A549 (cell line): ENCODE data around the gene IRF4. TPM values are rescaled to one million over a fixed set of nuclear protein-coding genes. Genes with fewer than 3 reads are reported as not detected.
A peak's percentile ranks its signal among the peaks of the same experiment; 100 is the strongest.

ENCODE experiments used
- ATAC-seq, 2 experiments: fragments of 200-7000 bp in 1 of 2; fragments of >200 bp in 1 of 2; cut with Nextera tagmentation in 1 of 2; cut with Tn5 transposase in 1 of 2; 3 replicates each; pipeline versions ENCODE4 v1.8.0 to v1.9.1; 2018 to 2020; ENCODE audit warnings: mild to moderate bottlenecking in 1 of 2, moderate library complexity in 1 of 2
- CTCF ChIA-PET: fragments of 300-600 bp; sonication (Branson Sonifier 250); formaldehyde crosslinking; extraction: SDS; loops from one replicate; lab custom pipeline; 2021; ENCODE audit warnings: antibody characterized with exemption, inconsistent platforms; lab: Yijun Ruan, JAX
- POLR2A ChIA-PET: fragments of 350-600 bp; formaldehyde crosslinking; extraction: SDS; loops from one replicate; lab custom pipeline; 2021; ENCODE audit warnings: antibody characterized with exemption, inconsistent platforms; lab: Yijun Ruan, JAX
- DNase-seq, 2 experiments: peaks; one replicate each; pipeline versions ENCODE4 v3.0.0 to v3.0.0-alpha.2; 2011 to 2016; ENCODE audit warnings: low read depth in 1 of 2, low spot score in 1 of 2
- FAIRE-seq: peaks from 2 replicates; lab custom pipeline; 2011; peaks lifted over from hg19 to GRCh38; lab: Jason Lieb, UNC
- H3K27ac ChIP-seq, 2 experiments: fragments of >200 bp; sonication (Bioruptor Twin); formaldehyde crosslinking; 3 replicates each; pipeline ENCODE4 v1.5.1; 2016 to 2017
- H3K4me1 ChIP-seq: fragments of >200 bp; sonication (Bioruptor Twin); formaldehyde crosslinking; 3 replicates; pipeline ENCODE4 v1.6.1; 2016
- H3K4me2 ChIP-seq: fragments of >200 bp; sonication (Bioruptor Twin); formaldehyde crosslinking; 3 replicates; pipeline ENCODE4 v1.6.1; 2016
- H3K4me3 ChIP-seq: fragments of >200 bp; sonication (Bioruptor Twin); formaldehyde crosslinking; 3 replicates; pipeline ENCODE4 v1.5.1; 2016
- H3K9me3 ChIP-seq: fragments of >200 bp; sonication (Bioruptor Twin); formaldehyde crosslinking; 3 replicates; pipeline ENCODE4 v1.6.1; 2016
- CBX2 ChIP-seq: fragments of 200-600 bp; sonication (generic); IDR thresholded peaks from 2 replicates; pipeline ENCODE4 v1.6.1; 2016; ENCODE audit warnings: low read depth, mild to moderate bottlenecking, borderline replicate concordance
- CEBPB ChIP-seq, 2 experiments: fragments of >200 bp in 1 of 2; sonication (Bioruptor Twin) in 1 of 2; formaldehyde crosslinking in 1 of 2; IDR thresholded peaks; 2 replicates each; pipeline ENCODE4 v1.6.1; 2012 to 2016
- CHD2 ChIP-seq: fragments of 150-350 bp; IDR thresholded peaks from 2 replicates; pipeline ENCODE4 v1.6.1; 2014; ENCODE audit warnings: low read length; ENCODE audit not compliant: partially characterized antibody
- CTCF ChIP-seq: fragments of >200 bp; sonication (Bioruptor Twin); formaldehyde crosslinking; IDR thresholded peaks from 3 replicates; pipeline ENCODE4 v1.5.1; 2016
- E2F6 ChIP-seq: IDR thresholded peaks from 2 replicates; pipeline ENCODE4 v1.6.1; 2012; ENCODE audit warnings: low read depth, borderline replicate concordance
- EHF ChIP-seq: fragments of 250-450 bp; sonication (Bioruptor Pico); IDR thresholded peaks from 2 replicates; pipeline ENCODE4 v1.5.0; 2020; ENCODE audit warnings: mild to moderate bottlenecking
- ELK1 ChIP-seq: fragments of 150-350 bp; IDR thresholded peaks from 2 replicates; pipeline ENCODE4 v1.6.1; 2014; ENCODE audit warnings: low read depth, mild to moderate bottlenecking, low read length
- EP300 ChIP-seq, 2 experiments: fragments of >200 bp; sonication (Bioruptor Twin); formaldehyde crosslinking; IDR thresholded peaks; 2 replicates in 1 of 2; 3 replicates in 1 of 2; pipeline ENCODE4 v1.6.1; 2016 to 2017
- FOXS1 ChIP-seq: fragments of 250-450 bp; sonication (Bioruptor Pico); IDR thresholded peaks from 2 replicates; pipeline ENCODE4 v1.5.0; 2020; ENCODE audit warnings: mild to moderate bottlenecking, moderate library complexity
- HDAC2 ChIP-seq: fragments of 200-600 bp; sonication (generic); IDR thresholded peaks from 2 replicates; pipeline ENCODE4 v1.6.1; 2016
- HES2 ChIP-seq: fragments of >200 bp; sonication (Bioruptor Twin); formaldehyde crosslinking; IDR thresholded peaks from 2 replicates; pipeline ENCODE4 v1.6.1; 2016
- HOXB13 ChIP-seq: fragments of 250-450 bp; sonication (Bioruptor Pico); IDR thresholded peaks from 2 replicates; pipeline ENCODE4 v1.5.0; 2020; ENCODE audit warnings: low read depth, mild to moderate bottlenecking, moderate library complexity
- HOXB5 ChIP-seq: fragments of 250-450 bp; sonication (Bioruptor Pico); IDR thresholded peaks from 2 replicates; pipeline ENCODE4 v1.5.0; 2020; ENCODE audit warnings: mild to moderate bottlenecking, moderate library complexity
- KDM1A ChIP-seq: fragments of 200-600 bp; sonication (generic); IDR thresholded peaks from 2 replicates; pipeline ENCODE4 v1.6.1; 2016; ENCODE audit warnings: low read depth, mild to moderate bottlenecking
- MAZ ChIP-seq: fragments of 150-350 bp; IDR thresholded peaks from 2 replicates; pipeline ENCODE4 v1.6.1; 2014; ENCODE audit warnings: antibody characterized with exemption, low read depth, low read length, borderline replicate concordance
- RFX5 ChIP-seq: fragments of 450-650 bp; IDR thresholded peaks from 2 replicates; pipeline ENCODE4 v1.7.1; 2014; ENCODE audit warnings: antibody characterized with exemption, mild to moderate bottlenecking, moderate library complexity
- SMC3 ChIP-seq: fragments of >200 bp; sonication (Bioruptor Twin); formaldehyde crosslinking; IDR thresholded peaks from 3 replicates; pipeline ENCODE4 v1.6.1; 2018; ENCODE audit warnings: inconsistent platforms
- SREBF2 ChIP-seq: fragments of 450-650 bp; IDR thresholded peaks from 2 replicates; pipeline ENCODE4 v1.6.1; 2014; ENCODE audit warnings: mild to moderate bottlenecking, moderate library complexity
- USF2 ChIP-seq: fragments of 450-650 bp; IDR thresholded peaks from 2 replicates; pipeline ENCODE4 v1.6.1; 2014; ENCODE audit warnings: antibody characterized with exemption
- ZFP36 ChIP-seq: fragments of 450-650 bp; IDR thresholded peaks from 2 replicates; pipeline ENCODE4 v1.6.1; 2014; ENCODE audit warnings: borderline replicate concordance; ENCODE audit not compliant: partially characterized antibody
- WGBS: methylation state at CpG from one replicate; pipeline ENCODE4 v1.1.6; 2017; ENCODE audit errors: missing lambda C conversion rate; 5-methylcytosine and 5-hydroxymethylcytosine counted together
- polyA plus RNA-seq, 4 experiments: library from polyadenylated mRNA; depleted of rRNA in 3 of 4; stranded (reverse); fragments of >200 nt; fragmentation: RNase III in 1 of 4; extraction: RNeasy Plus Mini Kit Qiagen cat#74134 plus additional on column Dnase treatment in 1 of 4; gene quantifications; 2 replicates in 3 of 4; 3 replicates in 1 of 4; pipeline ENCODE4 v1.2.3, GENCODE V29; 2011 to 2017
- TF ChIP-seq, protein P1 (sequence below): fragments of 250-450 bp; sonication (Bioruptor Pico); IDR thresholded peaks from 2 replicates; pipeline ENCODE4 v1.5.0; 2021; ENCODE audit warnings: mild to moderate bottlenecking, moderate library complexity, borderline replicate concordance
- TF ChIP-seq, protein P2 (sequence below): fragments of >200 bp; sonication (Bioruptor Twin); formaldehyde crosslinking; IDR thresholded peaks from 3 replicates; pipeline ENCODE4 v1.6.1; 2016

The IRF4 gene
- polyA plus RNA-seq, 2 of the 4 experiments (the other 2 are of a cell fraction), result 0.03 TPM

DNA sequence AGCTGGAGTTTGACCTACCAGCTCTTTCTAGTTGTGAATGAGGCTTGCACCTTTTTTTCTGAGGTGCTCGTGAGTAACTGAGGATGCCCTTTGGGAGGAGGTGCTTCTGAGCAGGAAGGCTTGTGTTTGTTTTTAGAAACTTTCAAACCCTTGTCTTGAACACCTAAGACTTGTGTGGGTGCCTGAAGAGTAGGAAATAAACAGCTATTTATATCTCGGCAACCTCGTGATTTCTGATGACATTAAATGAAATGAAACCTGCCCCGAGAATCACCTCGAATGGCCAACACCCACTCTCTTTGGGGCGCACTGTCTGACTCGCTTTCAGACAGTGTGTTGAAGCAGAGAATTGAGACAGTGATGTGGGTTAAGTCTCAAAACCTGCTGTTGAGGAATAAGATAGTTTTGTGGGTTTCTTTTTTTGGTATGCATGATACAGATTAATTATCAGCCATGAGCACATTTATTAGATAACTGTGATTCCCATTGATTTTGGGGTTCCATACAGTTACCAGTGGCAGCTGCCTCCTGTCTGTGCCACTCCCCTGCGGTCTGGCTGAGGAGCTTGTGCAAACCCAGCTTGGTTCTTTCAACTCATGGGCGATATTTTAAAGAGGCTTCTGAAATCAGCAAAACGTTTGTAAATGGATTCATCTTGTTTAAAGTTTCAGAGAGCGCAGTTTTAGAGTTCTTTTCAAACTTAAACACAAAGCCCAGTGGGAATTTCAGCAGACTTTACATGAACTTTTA, 8.4 kb downstream of the IRF4 start:
- 0 out of 3 replicates have a peak overlapping the region, but pooled peaks have one; percentile 26 for H3K4me2 ChIP-seq
- FAIRE-seq, result no peak
- ChIA-PET POLR2A (no interaction called here), CTCF (interaction anchor here (1.5 to 2.4 kb wide), 2 partner anchors 9 to 211 kb away, joined by 3 to 5 read pairs; no protein-coding TSS in a partner anchor)
- H3K9me3 ChIP-seq, result no peaks in the 10 kb centered on the region
- 41% methylated on average over 11 of the region's 11 CpGs for WGBS
- no peak overlapping the region for H3K4me3 ChIP-seq
- ATAC-seq, result no peak
- no peak for DNase-seq
- H3K4me1 ChIP-seq, result no peaks in the 10 kb centered on the region
- H3K27ac ChIP-seq, result no peak overlapping the region
- TF ChIP-seq E2F6 (no peak), CEBPB (IDR thresholded peaks at IDR 0.05) (no peak), EHF (CRISPR knock-in tag) (no peak), CHD2 (no peak), SMC3 (no peak), RFX5 (no peak)
- TF ChIP-seq, all 56 proteins: peak for 0

DNA sequence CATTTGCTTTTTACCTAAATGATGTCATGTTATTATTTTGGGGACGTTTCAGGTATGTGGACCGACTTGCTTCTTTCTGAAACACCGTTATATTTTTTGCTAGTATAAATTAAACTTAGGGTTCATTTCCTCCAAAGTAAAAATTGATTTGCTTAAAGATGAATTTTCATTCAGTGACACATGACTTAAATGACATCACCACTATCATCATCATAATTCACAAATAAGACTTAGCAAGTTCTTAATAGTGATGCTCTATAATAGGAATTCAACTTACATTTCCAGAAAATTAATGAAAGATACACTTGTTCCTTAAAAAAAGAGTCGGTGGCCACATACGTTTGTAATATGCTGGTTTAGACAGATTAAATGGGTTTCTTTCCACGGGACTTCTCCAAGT, 9.3 kb downstream of the IRF4 start:
- 69% methylated on average over 6 of the region's 6 CpGs for WGBS
- ATAC-seq (no peak), DNase-seq (no peak), FAIRE-seq (no peak)
- Histone ChIP-seq H3K27ac (no peak overlapping the region), H3K9me3 (0 out of 3 replicates have a peak, but pooled peaks cover 8% of the 10 kb centered on the region), H3K4me2 (no peak overlapping the region), H3K4me3 (no peak overlapping the region), H3K4me1 (no peaks in the 10 kb centered on the region)
- ChIA-PET CTCF (interaction anchor here (0.6 to 2.4 kb wide), 2 partner anchors 212 to 797 kb away, joined by 3 to 5 read pairs; no protein-coding TSS in a partner anchor), POLR2A (no interaction called here)
- TF ChIP-seq ELK1 (no peak), EP300 (IDR thresholded peaks at IDR 0.05) (no peak), SREBF2 (no peak), SMC3 (no peak), FOXS1 (CRISPR knock-in tag) (no peak), HES2 (no peak), HOXB5 (CRISPR knock-in tag) (no peak), CHD2 (no peak), USF2 (no peak), ZFP36 (no peak), CBX2 (no peak), KDM1A (no peak), CTCF (no peak), HDAC2 (no peak), MAZ (no peak), HOXB13 (CRISPR knock-in tag) (no peak)
- TF ChIP-seq, protein P1, sequence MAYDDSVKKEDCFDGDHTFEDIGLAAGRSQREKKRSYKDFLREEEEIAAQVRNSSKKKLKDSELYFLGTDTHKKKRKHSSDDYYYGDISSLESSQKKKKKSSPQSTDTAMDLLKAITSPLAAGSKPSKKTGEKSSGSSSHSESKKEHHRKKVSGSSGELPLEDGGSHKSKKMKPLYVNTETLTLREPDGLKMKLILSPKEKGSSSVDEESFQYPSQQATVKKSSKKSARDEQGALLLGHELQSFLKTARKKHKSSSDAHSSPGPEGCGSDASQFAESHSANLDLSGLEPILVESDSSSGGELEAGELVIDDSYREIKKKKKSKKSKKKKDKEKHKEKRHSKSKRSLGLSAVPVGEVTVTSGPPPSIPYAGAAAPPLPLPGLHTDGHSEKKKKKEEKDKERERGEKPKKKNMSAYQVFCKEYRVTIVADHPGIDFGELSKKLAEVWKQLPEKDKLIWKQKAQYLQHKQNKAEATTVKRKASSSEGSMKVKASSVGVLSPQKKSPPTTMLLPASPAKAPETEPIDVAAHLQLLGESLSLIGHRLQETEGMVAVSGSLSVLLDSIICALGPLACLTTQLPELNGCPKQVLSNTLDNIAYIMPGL (CRISPR knock-in tag), result no peak
- TF ChIP-seq, protein P2, sequence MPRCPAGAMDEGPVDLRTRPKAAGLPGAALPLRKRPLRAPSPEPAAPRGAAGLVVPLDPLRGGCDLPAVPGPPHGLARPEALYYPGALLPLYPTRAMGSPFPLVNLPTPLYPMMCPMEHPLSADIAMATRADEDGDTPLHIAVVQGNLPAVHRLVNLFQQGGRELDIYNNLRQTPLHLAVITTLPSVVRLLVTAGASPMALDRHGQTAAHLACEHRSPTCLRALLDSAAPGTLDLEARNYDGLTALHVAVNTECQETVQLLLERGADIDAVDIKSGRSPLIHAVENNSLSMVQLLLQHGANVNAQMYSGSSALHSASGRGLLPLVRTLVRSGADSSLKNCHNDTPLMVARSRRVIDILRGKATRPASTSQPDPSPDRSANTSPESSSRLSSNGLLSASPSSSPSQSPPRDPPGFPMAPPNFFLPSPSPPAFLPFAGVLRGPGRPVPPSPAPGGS, result no peak
